ENCODE results near the gene NT5C2.

DNA sequence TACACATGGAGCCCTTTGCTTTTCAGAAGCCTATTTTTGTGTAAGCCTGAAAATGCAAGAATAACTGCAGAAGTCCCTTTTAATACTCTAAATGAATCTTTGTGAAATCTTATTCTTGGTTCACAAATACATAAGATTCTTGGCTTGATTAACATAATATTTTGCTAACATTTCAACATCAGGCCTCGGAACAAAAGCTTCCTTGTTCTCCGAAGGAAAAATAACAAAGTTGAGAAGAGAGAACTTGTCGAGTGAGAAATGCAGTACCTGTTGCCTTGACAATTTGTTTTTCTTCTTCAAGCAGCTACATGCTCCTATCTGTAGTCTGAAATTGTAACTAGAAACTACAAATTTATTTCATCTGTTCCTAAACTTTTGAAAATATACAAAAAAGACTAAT lies 8.5 kb downstream of the NT5C2 start:
- no peak for TF ChIP-seq EZH2 (IDR thresholded peaks at IDR 0.05; ENCODE audit: insufficient read depth, low read length)
- TF ChIP-seq, protein P1, sequence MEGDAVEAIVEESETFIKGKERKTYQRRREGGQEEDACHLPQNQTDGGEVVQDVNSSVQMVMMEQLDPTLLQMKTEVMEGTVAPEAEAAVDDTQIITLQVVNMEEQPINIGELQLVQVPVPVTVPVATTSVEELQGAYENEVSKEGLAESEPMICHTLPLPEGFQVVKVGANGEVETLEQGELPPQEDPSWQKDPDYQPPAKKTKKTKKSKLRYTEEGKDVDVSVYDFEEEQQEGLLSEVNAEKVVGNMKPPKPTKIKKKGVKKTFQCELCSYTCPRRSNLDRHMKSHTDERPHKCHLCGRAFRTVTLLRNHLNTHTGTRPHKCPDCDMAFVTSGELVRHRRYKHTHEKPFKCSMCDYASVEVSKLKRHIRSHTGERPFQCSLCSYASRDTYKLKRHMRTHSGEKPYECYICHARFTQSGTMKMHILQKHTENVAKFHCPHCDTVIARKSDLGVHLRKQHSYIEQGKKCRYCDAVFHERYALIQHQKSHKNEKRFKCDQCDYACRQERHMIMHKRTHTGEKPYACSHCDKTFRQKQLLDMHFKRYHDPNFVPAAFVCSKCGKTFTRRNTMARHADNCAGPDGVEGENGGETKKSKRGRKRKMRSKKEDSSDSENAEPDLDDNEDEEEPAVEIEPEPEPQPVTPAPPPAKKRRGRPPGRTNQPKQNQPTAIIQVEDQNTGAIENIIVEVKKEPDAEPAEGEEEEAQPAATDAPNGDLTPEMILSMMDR (IDR thresholded peaks at IDR 0.05; ENCODE audit: insufficient read depth, low read depth, low read length) = no peak
